ENCODE measurements around the gene KPTN. TPM values are rescaled to one million over a fixed set of nuclear protein-coding genes. Genes with fewer than 3 reads are reported as not detected.

The KPTN gene
- total RNA-seq, 1 donor from 2014 or later: 2.1 TPM

DNA sequence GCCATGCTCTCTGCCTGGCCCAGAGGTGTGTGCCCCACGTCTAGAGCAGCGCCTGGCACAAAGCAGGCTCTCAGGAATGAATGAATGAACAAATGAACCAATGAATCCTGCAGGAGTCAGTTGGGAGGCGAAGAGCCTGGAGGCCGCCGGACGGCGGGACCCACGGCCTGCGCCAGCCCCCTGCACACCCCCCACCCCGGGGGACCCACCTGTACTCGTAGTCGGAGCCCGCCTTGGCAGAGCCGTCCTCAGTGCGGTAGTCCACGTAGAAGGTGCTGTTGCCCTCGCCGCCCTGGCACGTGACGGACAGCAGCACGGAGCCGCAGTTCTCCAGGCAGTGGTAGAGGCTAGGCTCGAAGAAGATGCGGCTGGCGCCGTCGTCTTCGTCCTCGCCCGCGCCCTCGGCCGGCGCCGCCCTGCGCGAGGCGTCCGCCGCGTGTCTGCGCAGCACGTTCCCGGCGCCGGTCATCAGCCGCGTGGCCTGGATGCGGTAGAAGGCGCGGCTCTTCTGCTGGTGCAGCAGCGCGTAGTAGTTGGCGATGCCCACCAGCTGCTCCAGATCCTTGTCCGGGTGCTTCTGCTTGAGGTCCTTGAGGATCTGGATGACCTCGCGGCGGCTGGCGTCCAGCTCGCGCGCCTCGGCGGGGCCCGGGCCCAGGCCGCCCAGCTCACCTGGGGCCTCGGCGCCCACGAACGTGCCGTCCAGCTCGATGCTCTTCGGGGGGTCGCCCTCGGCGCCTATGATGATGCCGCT lies 27.1 kb downstream of the KPTN start:
- Histone ChIP-seq H3K36me3 (ENCODE audit: control insufficient read depth in 3 of 3, insufficient read depth in 3 of 3, low read length in 3 of 3) (no peaks in the 10 kb centered on the region), H3K27me3 (ENCODE audit: control insufficient read depth in 3 of 3, insufficient read depth in 3 of 3, low read length in 3 of 3) (peaks cover 50 to 56% (median 53%) of the 10 kb centered on the region in 3 donors), H3K27ac (ENCODE audit: low read depth, low read length) (no peak overlapping the region), H3K9ac (ENCODE audit: low read depth in 1 of 3, low read length in 3 of 3) (no peak overlapping the region), H3K9me3 (ENCODE audit: control insufficient read depth in 3 of 3, low read length in 3 of 3) (peaks cover 4 to 10% (median 10%) of the 10 kb centered on the region in 3 donors), H3K4me1 (ENCODE audit: control insufficient read depth in 3 of 3, insufficient read depth in 3 of 3, low read length in 3 of 3) (no peaks in the 10 kb centered on the region), H3K4me3 (ENCODE audit: low read length in 3 of 3) (no peak overlapping the region)

DNA sequence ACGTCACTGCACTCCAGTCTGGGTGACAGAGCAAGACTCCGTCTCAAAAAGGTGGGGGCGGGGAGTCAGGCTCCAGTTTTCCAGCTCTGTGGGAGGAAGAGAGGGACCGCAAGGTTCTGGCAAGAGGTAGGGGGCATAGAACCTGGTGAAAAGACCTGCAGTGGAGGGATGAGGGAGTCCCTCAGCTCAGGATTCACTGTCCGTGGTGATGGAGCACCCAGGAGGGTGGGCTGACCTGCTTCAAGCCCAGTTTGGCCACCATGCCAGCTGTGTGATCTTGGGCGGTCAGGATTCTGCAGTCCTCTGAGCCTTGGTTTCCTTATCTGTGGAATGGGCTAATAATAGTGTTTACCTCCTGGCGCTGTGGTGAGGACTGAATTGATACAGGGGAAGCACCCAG lies 33.5 kb downstream of the KPTN start:
- Histone ChIP-seq H3K36me3 (ENCODE audit: control insufficient read depth in 3 of 3, insufficient read depth in 3 of 3, low read length in 3 of 3) (no peaks in the 10 kb centered on the region), H3K27me3 (ENCODE audit: control insufficient read depth in 3 of 3, insufficient read depth in 3 of 3, low read length in 3 of 3) (peaks cover 57 to 62% (median 59%) of the 10 kb centered on the region in 3 donors), H3K4me3 (ENCODE audit: low read length in 3 of 3) (no peak overlapping the region), H3K9me3 (ENCODE audit: control insufficient read depth in 3 of 3, low read length in 3 of 3) (peaks cover under 1 to 5% (median 2%) of the 10 kb centered on the region in 3 donors), H3K9ac (ENCODE audit: low read depth in 1 of 3, low read length in 3 of 3) (no peak overlapping the region), H3K27ac (ENCODE audit: low read depth, low read length) (no peak overlapping the region), H3K4me1 (ENCODE audit: control insufficient read depth in 3 of 3, insufficient read depth in 3 of 3, low read length in 3 of 3) (peaks cover 0 to 13% (median 5%) of the 10 kb centered on the region in 3 donors)

DNA sequence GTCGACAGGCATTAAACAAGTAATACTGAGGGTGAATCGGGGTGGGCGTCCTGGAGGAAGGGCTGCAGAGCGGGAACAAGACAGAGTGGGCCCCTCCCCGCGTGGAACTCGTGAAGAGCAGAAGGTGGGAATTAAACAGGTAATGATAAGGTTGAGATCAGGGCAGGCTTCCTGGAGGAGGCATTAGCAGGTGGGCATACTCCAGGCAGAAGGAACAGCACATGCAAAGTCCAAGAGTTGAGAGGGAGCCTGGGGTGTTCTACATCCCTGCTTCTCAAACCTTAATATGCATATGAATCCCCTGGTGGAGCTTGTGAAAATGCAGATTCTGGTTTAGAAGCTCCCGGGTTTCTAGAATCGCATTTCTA lies 35.7 kb downstream of the KPTN start:
- peaks cover 0 to 15% (median 8%) of the 10 kb centered on the region in 3 donors for H3K4me1 ChIP-seq (ENCODE audit: control insufficient read depth in 3 of 3, insufficient read depth in 3 of 3, low read length in 3 of 3)
- H3K36me3 ChIP-seq (ENCODE audit: control insufficient read depth in 3 of 3, insufficient read depth in 3 of 3, low read length in 3 of 3): no peaks in the 10 kb centered on the region
- no peak overlapping the region for H3K27ac ChIP-seq (ENCODE audit: low read depth, low read length)
- H3K9ac ChIP-seq (ENCODE audit: low read depth in 1 of 3, low read length in 3 of 3): no peak overlapping the region
- H3K9me3 ChIP-seq (ENCODE audit: control insufficient read depth in 3 of 3, low read length in 3 of 3): no peaks in the 10 kb centered on the region
- no peak overlapping the region for H3K4me3 ChIP-seq (ENCODE audit: low read length in 3 of 3)
- peaks cover 72 to 75% (median 73%) of the 10 kb centered on the region in 3 donors for H3K27me3 ChIP-seq (ENCODE audit: control insufficient read depth in 3 of 3, insufficient read depth in 3 of 3, low read length in 3 of 3)

DNA sequence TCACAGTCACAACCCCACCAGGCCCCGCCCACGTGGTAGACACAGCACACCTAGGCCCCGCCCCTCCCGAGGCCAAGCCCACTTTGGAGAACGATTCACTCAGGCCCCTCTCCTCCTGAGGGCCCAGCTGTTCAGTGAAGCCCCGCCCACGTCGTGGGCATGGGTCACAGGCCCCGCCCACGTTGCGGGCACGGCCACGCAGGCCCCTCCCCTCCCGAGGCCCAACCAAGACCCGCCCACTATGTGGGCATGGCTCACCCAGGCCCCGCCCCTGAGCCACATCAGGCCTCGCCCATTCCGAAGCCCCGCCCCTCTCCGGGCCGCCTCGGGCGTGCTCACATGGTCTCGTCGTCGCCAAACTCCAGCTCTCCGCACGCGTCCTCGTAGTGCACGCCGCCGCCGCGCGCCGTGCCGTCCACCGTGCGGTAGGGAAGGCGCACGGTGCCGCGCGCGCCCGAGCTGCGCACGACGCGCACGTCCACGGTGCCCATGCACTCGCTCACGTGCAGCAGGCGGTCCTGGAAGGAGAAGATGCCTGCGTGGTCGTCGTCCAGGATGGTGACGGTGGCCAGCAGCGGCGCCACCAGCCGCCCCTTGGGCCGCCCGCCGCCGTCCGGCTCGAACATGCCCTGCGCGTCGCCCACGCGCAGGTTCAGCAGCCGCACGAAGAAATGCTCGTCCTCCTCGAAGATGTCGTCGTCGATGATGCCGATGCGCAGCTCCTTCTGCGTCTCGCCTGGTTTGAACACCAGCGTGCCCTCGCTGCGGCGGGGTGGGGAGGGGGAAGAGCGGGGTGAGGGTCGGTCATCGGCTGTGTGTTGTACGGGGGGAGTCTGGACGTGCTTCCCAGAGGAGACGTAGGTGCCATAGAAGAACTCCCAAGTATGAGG lies 36.3 kb downstream of the KPTN start:
- H3K9me3 ChIP-seq (ENCODE audit: control insufficient read depth in 3 of 3, low read length in 3 of 3): no peaks in the 10 kb centered on the region
- H3K4me3 ChIP-seq (ENCODE audit: low read length in 3 of 3): peak overlapping the region in 1 of 3 donors; percentile 22
- H3K27ac ChIP-seq (ENCODE audit: low read depth, low read length): no peak overlapping the region
- no peak overlapping the region for H3K9ac ChIP-seq (ENCODE audit: low read depth in 1 of 3, low read length in 3 of 3)
- H3K27me3 ChIP-seq (ENCODE audit: control insufficient read depth in 3 of 3, insufficient read depth in 3 of 3, low read length in 3 of 3): peaks cover 75 to 79% (median 76%) of the 10 kb centered on the region in 3 donors
- peaks cover 0 to 15% (median 8%) of the 10 kb centered on the region in 3 donors for H3K4me1 ChIP-seq (ENCODE audit: control insufficient read depth in 3 of 3, insufficient read depth in 3 of 3, low read length in 3 of 3)
- H3K36me3 ChIP-seq (ENCODE audit: control insufficient read depth in 3 of 3, insufficient read depth in 3 of 3, low read length in 3 of 3): no peaks in the 10 kb centered on the region

DNA sequence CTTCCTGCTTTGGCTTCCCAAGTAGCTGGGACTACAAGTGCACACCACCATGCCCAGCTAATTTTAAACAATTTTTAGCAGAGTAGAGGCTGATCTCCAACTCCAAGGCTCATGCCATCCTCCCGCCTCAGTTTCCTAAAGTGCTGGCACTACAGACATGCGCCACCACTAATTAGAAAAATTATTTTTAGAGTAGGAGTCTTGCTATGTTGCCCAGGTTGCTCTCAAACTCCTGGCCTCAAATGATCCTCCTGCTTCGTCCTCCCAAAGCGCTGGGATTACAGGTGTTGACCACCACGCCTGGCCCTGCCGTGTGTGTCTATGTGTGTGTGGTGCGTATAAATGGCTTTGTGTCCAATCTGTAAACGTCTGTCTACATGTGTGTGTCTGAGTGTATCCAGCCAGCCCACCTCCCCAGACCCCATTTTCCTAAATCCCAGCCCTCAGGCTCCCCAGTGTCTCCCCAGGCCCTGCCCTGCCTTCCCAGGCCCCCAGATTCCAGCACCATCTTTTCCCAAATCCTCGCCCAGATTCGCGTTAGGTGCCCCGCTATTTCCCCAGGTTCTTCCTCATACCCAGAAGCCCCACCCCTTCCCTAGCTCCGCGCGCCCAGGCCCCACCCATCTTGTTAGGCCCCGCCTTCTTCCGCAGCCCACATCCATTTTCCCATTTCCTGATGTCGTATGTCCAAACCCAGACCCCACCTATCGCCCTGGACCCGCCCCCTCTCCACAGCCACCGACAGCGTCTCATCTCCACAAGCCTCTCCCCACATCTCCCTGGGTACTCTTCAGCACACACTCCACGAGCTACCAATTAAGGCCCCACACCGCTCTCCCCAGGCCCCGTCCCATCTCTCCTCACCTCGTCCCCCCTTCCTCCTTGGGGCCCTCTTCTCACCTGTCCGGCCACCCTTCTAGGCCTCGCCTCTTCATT lies 37.2 kb downstream of the KPTN start:
- H3K9me3 ChIP-seq (ENCODE audit: control insufficient read depth in 3 of 3, low read length in 3 of 3): no peaks in the 10 kb centered on the region
- H3K9ac ChIP-seq (ENCODE audit: low read depth in 1 of 3, low read length in 3 of 3): no peak overlapping the region
- no peak overlapping the region for H3K27ac ChIP-seq (ENCODE audit: low read depth, low read length)
- H3K36me3 ChIP-seq (ENCODE audit: control insufficient read depth in 3 of 3, insufficient read depth in 3 of 3, low read length in 3 of 3): no peaks in the 10 kb centered on the region
- H3K27me3 ChIP-seq (ENCODE audit: control insufficient read depth in 3 of 3, insufficient read depth in 3 of 3, low read length in 3 of 3): peaks cover 79 to 84% (median 80%) of the 10 kb centered on the region in 3 donors
- H3K4me3 ChIP-seq (ENCODE audit: low read length in 3 of 3): no peak overlapping the region
- H3K4me1 ChIP-seq (ENCODE audit: control insufficient read depth in 3 of 3, insufficient read depth in 3 of 3, low read length in 3 of 3): peaks cover 0 to 15% (median 8%) of the 10 kb centered on the region in 3 donors

DNA sequence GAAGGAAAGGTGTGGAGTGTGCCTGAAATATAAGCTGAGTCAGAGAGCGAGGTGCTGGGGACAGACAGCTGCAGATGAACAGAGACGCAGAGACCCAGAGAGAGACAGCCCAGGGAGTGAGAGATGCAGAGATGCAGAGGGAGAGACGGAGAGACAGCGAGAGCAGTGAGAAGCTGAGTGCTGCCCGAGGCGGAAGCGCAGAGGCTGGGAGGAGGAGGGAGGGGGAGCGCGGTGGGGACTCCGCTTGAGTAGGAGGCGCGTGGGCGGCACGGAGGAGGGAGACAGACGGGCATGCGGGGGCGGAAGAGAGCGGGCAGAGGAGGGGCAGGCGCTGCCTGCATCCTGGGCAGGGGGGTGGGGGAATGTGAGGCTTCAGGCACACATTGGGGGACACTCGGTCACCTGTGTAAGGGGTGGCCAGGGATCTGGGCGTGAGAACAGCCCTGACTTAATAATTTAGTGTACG lies 38.0 kb downstream of the KPTN start:
- Histone ChIP-seq H3K4me1 (ENCODE audit: control insufficient read depth in 3 of 3, insufficient read depth in 3 of 3, low read length in 3 of 3) (peaks cover 0 to 15% (median 8%) of the 10 kb centered on the region in 3 donors), H3K27me3 (ENCODE audit: control insufficient read depth in 3 of 3, insufficient read depth in 3 of 3, low read length in 3 of 3) (peaks cover 79 to 85% (median 81%) of the 10 kb centered on the region in 3 donors), H3K9ac (ENCODE audit: low read depth in 1 of 3, low read length in 3 of 3) (no peak overlapping the region), H3K27ac (ENCODE audit: low read depth, low read length) (no peak overlapping the region), H3K4me3 (ENCODE audit: low read length in 3 of 3) (no peak overlapping the region), H3K36me3 (ENCODE audit: control insufficient read depth in 3 of 3, insufficient read depth in 3 of 3, low read length in 3 of 3) (no peaks in the 10 kb centered on the region), H3K9me3 (ENCODE audit: control insufficient read depth in 3 of 3, low read length in 3 of 3) (no peaks in the 10 kb centered on the region)

DNA sequence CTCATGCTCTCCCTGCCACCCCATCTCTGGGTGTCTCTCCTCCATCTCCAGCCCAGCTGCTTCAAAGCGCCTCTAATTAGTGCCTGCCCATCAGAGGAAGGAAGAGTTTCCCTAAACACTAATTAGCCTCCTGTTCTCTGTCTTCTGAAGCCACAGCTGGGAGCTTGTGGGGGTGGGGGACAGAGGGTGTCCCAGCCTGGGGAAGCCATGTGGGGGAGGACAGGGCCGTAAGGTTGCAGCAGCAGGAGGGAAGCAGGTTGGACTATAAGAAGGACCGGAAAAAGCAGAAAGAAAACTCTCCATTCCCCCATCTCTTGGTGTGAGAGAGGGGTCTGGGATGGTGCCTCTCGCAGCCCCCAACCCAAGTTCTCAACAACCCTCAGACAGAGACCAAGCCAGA lies 38.5 kb downstream of the KPTN start:
- Histone ChIP-seq H3K4me1 (ENCODE audit: control insufficient read depth in 3 of 3, insufficient read depth in 3 of 3, low read length in 3 of 3) (peaks cover 0 to 15% (median 8%) of the 10 kb centered on the region in 3 donors), H3K27ac (ENCODE audit: low read depth, low read length) (no peak overlapping the region), H3K4me3 (ENCODE audit: low read length in 3 of 3) (no peak overlapping the region), H3K9ac (ENCODE audit: low read depth in 1 of 3, low read length in 3 of 3) (no peak overlapping the region), H3K9me3 (ENCODE audit: control insufficient read depth in 3 of 3, low read length in 3 of 3) (no peaks in the 10 kb centered on the region), H3K36me3 (ENCODE audit: control insufficient read depth in 3 of 3, insufficient read depth in 3 of 3, low read length in 3 of 3) (no peaks in the 10 kb centered on the region), H3K27me3 (ENCODE audit: control insufficient read depth in 3 of 3, insufficient read depth in 3 of 3, low read length in 3 of 3) (peaks cover 77 to 84% (median 81%) of the 10 kb centered on the region in 3 donors)

DNA sequence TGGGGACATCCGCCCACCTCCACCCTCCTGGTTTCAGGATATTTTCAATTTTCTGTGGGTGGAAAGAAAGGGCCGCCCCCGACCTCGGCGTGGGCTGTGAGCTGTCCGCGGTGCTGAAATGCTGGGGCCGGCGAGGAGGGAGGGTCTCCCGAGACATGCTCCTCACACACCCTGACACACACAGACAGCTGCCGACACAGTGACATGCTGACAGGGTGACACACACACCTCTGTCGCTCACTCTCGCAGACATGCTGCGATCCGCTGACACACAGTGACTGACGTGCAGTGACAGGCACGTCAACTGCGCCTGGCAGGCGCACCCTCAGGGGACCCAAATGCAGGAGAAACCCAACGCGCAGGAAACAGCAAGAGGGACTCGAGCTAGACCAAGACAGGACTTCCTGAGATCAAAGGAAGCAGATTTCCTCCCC lies 39.6 kb downstream of the KPTN start:
- no peak overlapping the region for H3K9ac ChIP-seq (ENCODE audit: low read depth in 1 of 3, low read length in 3 of 3)
- H3K4me1 ChIP-seq (ENCODE audit: control insufficient read depth in 3 of 3, insufficient read depth in 3 of 3, low read length in 3 of 3): peaks cover 0 to 15% (median 8%) of the 10 kb centered on the region in 3 donors
- no peaks in the 10 kb centered on the region for H3K9me3 ChIP-seq (ENCODE audit: control insufficient read depth in 3 of 3, low read length in 3 of 3)
- H3K27ac ChIP-seq (ENCODE audit: low read depth, low read length): no peak overlapping the region
- H3K27me3 ChIP-seq (ENCODE audit: control insufficient read depth in 3 of 3, insufficient read depth in 3 of 3, low read length in 3 of 3): peaks cover 69 to 76% (median 73%) of the 10 kb centered on the region in 3 donors
- H3K4me3 ChIP-seq (ENCODE audit: low read length in 3 of 3): no peak overlapping the region
- H3K36me3 ChIP-seq (ENCODE audit: control insufficient read depth in 3 of 3, insufficient read depth in 3 of 3, low read length in 3 of 3): no peaks in the 10 kb centered on the region

DNA sequence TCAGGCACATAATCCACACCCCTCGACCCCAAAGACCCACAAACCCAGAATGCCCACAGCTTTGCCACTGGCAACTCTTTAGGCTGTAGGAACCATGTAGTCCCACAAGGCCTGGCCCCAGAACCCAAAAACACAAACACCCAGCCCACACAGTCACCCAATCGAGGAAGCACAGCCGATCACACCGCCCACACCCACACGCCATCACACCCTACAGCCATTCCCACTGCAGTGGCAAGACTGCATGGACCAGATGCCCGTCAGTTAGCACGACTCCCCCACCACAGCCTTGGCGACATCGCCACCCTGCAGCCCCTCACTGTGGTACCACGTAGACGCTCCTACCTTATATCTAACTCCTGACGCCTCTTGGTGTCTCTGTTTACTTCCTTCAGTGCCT lies 40.7 kb downstream of the KPTN start:
- Histone ChIP-seq H3K9me3 (ENCODE audit: control insufficient read depth in 3 of 3, low read length in 3 of 3) (no peaks in the 10 kb centered on the region), H3K27me3 (ENCODE audit: control insufficient read depth in 3 of 3, insufficient read depth in 3 of 3, low read length in 3 of 3) (peaks cover 63 to 74% (median 70%) of the 10 kb centered on the region in 3 donors)

More for the DNA sequence above, 40.7 kb downstream of the KPTN start:
- no peak overlapping the region for H3K9ac ChIP-seq (ENCODE audit: low read depth in 1 of 3, low read length in 3 of 3)
- H3K4me1 ChIP-seq (ENCODE audit: control insufficient read depth in 3 of 3, insufficient read depth in 3 of 3, low read length in 3 of 3): peaks cover 0 to 15% (median 8%) of the 10 kb centered on the region in 3 donors
- no peak overlapping the region for H3K4me3 ChIP-seq (ENCODE audit: low read length in 3 of 3)
- no peaks in the 10 kb centered on the region for H3K36me3 ChIP-seq (ENCODE audit: control insufficient read depth in 3 of 3, insufficient read depth in 3 of 3, low read length in 3 of 3)
- H3K27ac ChIP-seq (ENCODE audit: low read depth, low read length): no peak overlapping the region

Data from skeletal muscle tissue (tissue), 4 donors.